ENCODE results near the gene LCN12.
"Not testable (repeated sequence)": the region's sequence is repeated elsewhere in the genome, so short reads cannot be mapped to it uniquely, and the experiment has no call there.

LCN12 gene

GRCh38 chr9:137000177-137000930 is 48.3 kb downstream of the LCN12 start:
- no peak for TF ChIP-seq CTCF (IDR thresholded peaks at IDR 0.05; ENCODE audit: control insufficient read depth, insufficient read depth, low read depth, low read length, missing control alignments)
- no peak overlapping the region for H3K4me3 ChIP-seq (ENCODE audit: control insufficient read depth, low read depth, low read length)
- peak; percentile 46 for DNase-seq (ENCODE audit: low read depth)

- DNase-seq (ENCODE audit: low read depth), result no peak
- no peak overlapping the region for H3K4me3 ChIP-seq (ENCODE audit: control insufficient read depth, low read depth, low read length)
- no peak for TF ChIP-seq CTCF (IDR thresholded peaks at IDR 0.05; ENCODE audit: control insufficient read depth, insufficient read depth, low read depth, low read length, missing control alignments)
These were observed 50.0 kb downstream of the LCN12 start for GRCh38 chr9:137001857-137002645.

GRCh38 chr9:137002646-137003041 is 50.6 kb downstream of the LCN12 start:
- no peak for DNase-seq (ENCODE audit: low read depth)
- TF ChIP-seq CTCF (IDR thresholded peaks at IDR 0.05; ENCODE audit: control insufficient read depth, insufficient read depth, low read depth, low read length, missing control alignments), result no peak
- no peak overlapping the region for H3K4me3 ChIP-seq (ENCODE audit: control insufficient read depth, low read depth, low read length)

GRCh38 chr9:137004285-137004684 is 52.2 kb downstream of the LCN12 start:
- not testable (repeated sequence) for H3K4me3 ChIP-seq (ENCODE audit: control insufficient read depth, low read depth, low read length); DNase-seq (ENCODE audit: low read depth)
- peak; percentile 47 for TF ChIP-seq CTCF (IDR thresholded peaks at IDR 0.05; ENCODE audit: control insufficient read depth, insufficient read depth, low read depth, low read length, missing control alignments)
